Ramos (cell line): ENCODE measurements around the gene HNRNPUL1.

Experiments
- in situ Hi-C: fragments of 300-500 bp; cut with MboI; formaldehyde crosslinking; loops from one replicate; pipeline ENCODE4 v1.14.3; 2022; ENCODE audit warnings: low sequenced_read_pairs; ENCODE audit not compliant: unreplicated experiment

HNRNPUL1 gene

GRCh38 chr19:41305927-41306793, 42.0 kb downstream of the HNRNPUL1 start:
- in situ Hi-C loops: no loop called here

GRCh38 chr19:41307090-41307875, 43.1 kb downstream of the HNRNPUL1 start:
- in situ Hi-C loops: no loop called here

GRCh38 chr19:41307954-41308449, 43.8 kb downstream of the HNRNPUL1 start:
- in situ Hi-C loops: no loop called here

GRCh38 chr19:41308450-41309179, 44.4 kb downstream of the HNRNPUL1 start:
- in situ Hi-C loops: no loop called here

- in situ Hi-C loops: no loop called here
Observed at GRCh38 chr19:41309180-41310032, 45.2 kb downstream of the HNRNPUL1 start.

- in situ Hi-C loops: no loop called here
Observed at GRCh38 chr19:41310033-41310831, 46.1 kb downstream of the HNRNPUL1 start, which contains the start of gene CCDC97. TSS of gene CCDC97 (plus strand) at chr19:41310172. CDS start at chr19:41310311, 139 bp downstream.

GRCh38 chr19:41311072-41311471, 46.9 kb downstream of the HNRNPUL1 start:
- in situ Hi-C loops: no loop called here

- in situ Hi-C loops: no loop called here
Observed at GRCh38 chr19:41311613-41312012, 47.4 kb downstream of the HNRNPUL1 start.

- in situ Hi-C loops: no loop called here
Observed at GRCh38 chr19:41316306-41316920, 52.2 kb downstream of the HNRNPUL1 start.

GRCh38 chr19:41318696-41319499, 54.7 kb downstream of the HNRNPUL1 start:
- in situ Hi-C loops: no loop called here

- in situ Hi-C loops: no loop called here
Observed at GRCh38 chr19:41319500-41320184, 55.5 kb downstream of the HNRNPUL1 start.

GRCh38 chr19:41320185-41320518, 56.0 kb downstream of the HNRNPUL1 start:
- in situ Hi-C loops: no loop called here

- in situ Hi-C loops: no loop called here
Observed at GRCh38 chr19:41320568-41320967, 56.4 kb downstream of the HNRNPUL1 start.

- in situ Hi-C loops: no loop called here
Observed at GRCh38 chr19:41321204-41321599, 57.0 kb downstream of the HNRNPUL1 start.

- in situ Hi-C loops: no loop called here
Observed at GRCh38 chr19:41321600-41322270, 57.6 kb downstream of the HNRNPUL1 start.

GRCh38 chr19:41322451-41322850, 58.3 kb downstream of the HNRNPUL1 start:
- in situ Hi-C loops: no loop called here
